ENCODE results near the gene FRY.

The FRY gene

GRCh38 chr13:32208860-32209259, 177.3 kb downstream of the FRY start:
- in situ Hi-C loops (cut with MboI; ENCODE audit: low sequenced_read_pairs) = no loop called here

- in situ Hi-C loops (cut with MboI; ENCODE audit: low sequenced_read_pairs) = no loop called here
These were observed 178.1 kb downstream of the FRY start for GRCh38 chr13:32209652-32210051.

GRCh38 chr13:32210101-32210500, 178.5 kb downstream of the FRY start:
- in situ Hi-C loops (cut with MboI; ENCODE audit: low sequenced_read_pairs) = no loop called here

GRCh38 chr13:32211813-32212212, 180.2 kb downstream of the FRY start:
- in situ Hi-C loops (cut with MboI; ENCODE audit: low sequenced_read_pairs) = no loop called here

GRCh38 chr13:32212421-32212820, 180.8 kb downstream of the FRY start:
- in situ Hi-C loops (cut with MboI; ENCODE audit: low sequenced_read_pairs) = no loop called here

- in situ Hi-C loops (cut with MboI; ENCODE audit: low sequenced_read_pairs) = no loop called here
These were observed 182.1 kb downstream of the FRY start for GRCh38 chr13:32213626-32214025.

- in situ Hi-C loops (cut with MboI; ENCODE audit: low sequenced_read_pairs) = no loop called here
These were observed 182.5 kb downstream of the FRY start for GRCh38 chr13:32214071-32214470.

GRCh38 chr13:32216281-32216680, 184.7 kb downstream of the FRY start:
- in situ Hi-C loops (cut with MboI; ENCODE audit: low sequenced_read_pairs) = no loop called here

- in situ Hi-C loops (cut with MboI; ENCODE audit: low sequenced_read_pairs) = no loop called here
These were observed 190.6 kb downstream of the FRY start for GRCh38 chr13:32222046-32222676.

GRCh38 chr13:32224916-32225315, 193.3 kb downstream of the FRY start:
- in situ Hi-C loops (cut with MboI; ENCODE audit: low sequenced_read_pairs) = no loop called here

GRCh38 chr13:32225481-32225931, 193.9 kb downstream of the FRY start:
- in situ Hi-C loops (cut with MboI; ENCODE audit: low sequenced_read_pairs) = no loop called here

GRCh38 chr13:32228330-32229041, 196.9 kb downstream of the FRY start:
- in situ Hi-C loops (cut with MboI; ENCODE audit: low sequenced_read_pairs) = no loop called here

GRCh38 chr13:32229443-32229842, 197.9 kb downstream of the FRY start:
- in situ Hi-C loops (cut with MboI; ENCODE audit: low sequenced_read_pairs) = no loop called here

GRCh38 chr13:32232263-32232662, 200.7 kb downstream of the FRY start:
- in situ Hi-C loops (cut with MboI; ENCODE audit: low sequenced_read_pairs) = no loop called here

- in situ Hi-C loops (cut with MboI; ENCODE audit: low sequenced_read_pairs) = no loop called here
These were observed 201.5 kb downstream of the FRY start for GRCh38 chr13:32233062-32233461.

- in situ Hi-C loops (cut with MboI; ENCODE audit: low sequenced_read_pairs) = no loop called here
These were observed 203.3 kb downstream of the FRY start for GRCh38 chr13:32234914-32235313.

GRCh38 chr13:32237681-32238080, 206.1 kb downstream of the FRY start:
- in situ Hi-C loops (cut with MboI; ENCODE audit: low sequenced_read_pairs) = no loop called here

- in situ Hi-C loops (cut with MboI; ENCODE audit: low sequenced_read_pairs) = no loop called here
These were observed 212.1 kb downstream of the FRY start for GRCh38 chr13:32243695-32244094.

GRCh38 chr13:32245555-32245954, 214.0 kb downstream of the FRY start:
- in situ Hi-C loops (cut with MboI; ENCODE audit: low sequenced_read_pairs) = no loop called here

- in situ Hi-C loops (cut with MboI; ENCODE audit: low sequenced_read_pairs) = no loop called here
These were observed 214.9 kb downstream of the FRY start for GRCh38 chr13:32246468-32246867.

- in situ Hi-C loops (cut with MboI; ENCODE audit: low sequenced_read_pairs) = no loop called here
These were observed 216.3 kb downstream of the FRY start for GRCh38 chr13:32247887-32248286.

GRCh38 chr13:32248801-32249200, 217.2 kb downstream of the FRY start:
- in situ Hi-C loops (cut with MboI; ENCODE audit: low sequenced_read_pairs) = no loop called here
